PFSK-1 (cell line): ENCODE measurements around the gene TTBK1.

Experiments
- POLR2AphosphoS5 ChIP-seq: IDR thresholded peaks from 2 replicates; pipeline ENCODE4 v1.6.1; 2012; ENCODE audit warnings: low read depth, mild to moderate bottlenecking, control low read depth, low read length, moderate library complexity
- REST ChIP-seq, 2 experiments: IDR thresholded peaks; 2 replicates each; pipeline versions ENCODE4 v1.6.1 to v1.8.0; 2011 to 2012; ENCODE audit warnings: low read depth in 2 of 2, low read length in 2 of 2, control low read depth in 1 of 2, inconsistent platforms in 1 of 2, mild to moderate bottlenecking in 1 of 2, moderate library complexity in 1 of 2; ENCODE audit not compliant: insufficient read depth in 1 of 2
- SIN3A ChIP-seq: IDR thresholded peaks from 2 replicates; pipeline ENCODE4 v1.6.1; 2012; ENCODE audit warnings: mild to moderate bottlenecking, low read length, moderate library complexity, borderline replicate concordance; ENCODE audit not compliant: insufficient read depth
- TAF1 ChIP-seq: IDR thresholded peaks from 2 replicates; pipeline ENCODE4 v1.6.1; 2012; ENCODE audit warnings: low read length, control low read depth, borderline replicate concordance; ENCODE audit not compliant: insufficient read depth

GRCh38 chr6:43250992-43251373, 7.7 kb downstream of the TTBK1 start:
- TF ChIP-seq POLR2AphosphoS5 (no peak), REST (IDR thresholded peaks at IDR 0.05; ENCODE audit: insufficient read depth in 1 of 2, low read depth in 2 of 2, low read length in 2 of 2) (no peak), TAF1 (no peak), SIN3A (no peak)
